ENCODE data around the gene INO80D. TPM values are rescaled to one million over a fixed set of nuclear protein-coding genes. Genes with fewer than 3 reads are reported as not detected.

Gene INO80D
- total RNA-seq, 1 donor from 2014 or later, result 21.1 TPM

Small RNA genes lying within 50 kb of the gene (small RNA-seq; reads per million reads assigned to genes)
- gene RF00006 (ENCODE audit: low replicate concordance) (not detected), gene RF00019 (ENCODE audit: low replicate concordance) (not detected)

Other genes starting within 250 kb of the INO80D start
- gene NDUFS1, start 73.3 kb upstream of the INO80D start, total RNA-seq, result 265 TPM
- gene EEF1B2, start 73.7 kb upstream of the INO80D start, total RNA-seq, result 358 TPM
- gene ZDBF2, start 188.5 kb upstream of the INO80D start, total RNA-seq, result 38.6 TPM

Data from tongue (tissue), 2 donors.